Fibroblast of pulmonary artery (primary cell): ENCODE data around the gene FN3KRP.

Source experiments
- DNase-seq: peaks from one replicate; pipeline ENCODE4 v3.0.0-alpha.2; 2010; ENCODE audit warnings: low read depth
- H3K4me3 ChIP-seq: replicated peaks from 2 replicates; pipeline ENCODE4 v1.5.1; 2011; ENCODE audit warnings: low read depth, mild to moderate bottlenecking, control low read depth, low read length, moderate library complexity
- CTCF ChIP-seq: IDR thresholded peaks from 2 replicates; pipeline ENCODE4 v1.5.1; 2011; ENCODE audit warnings: mild to moderate bottlenecking, control low read depth, low read length, inconsistent platforms; ENCODE audit errors: missing control alignments

Gene FN3KRP

GRCh38 chr17:82683534-82683933, 33.0 kb upstream of the FN3KRP start:
- H3K4me3 ChIP-seq, result no peak overlapping the region
- DNase-seq, result no peak
- TF ChIP-seq CTCF, result no peak

- no peak overlapping the region for H3K4me3 ChIP-seq
These were observed 32.2 kb upstream of the FN3KRP start for GRCh38 chr17:82684228-82684841.

GRCh38 chr17:82685291-82685690, 31.2 kb upstream of the FN3KRP start:
- H3K4me3 ChIP-seq, result no peak overlapping the region
- no peak for TF ChIP-seq CTCF
- DNase-seq, result no peak

More at GRCh38 chr17:82684228-82684841, 32.2 kb upstream of the FN3KRP start:
- DNase-seq, result no peak
- no peak for TF ChIP-seq CTCF

GRCh38 chr17:82686366-82687324, 29.9 kb upstream of the FN3KRP start:
- DNase-seq, result no peak
- H3K4me3 ChIP-seq, result no peak overlapping the region
- TF ChIP-seq CTCF, result no peak

- no peak for DNase-seq
- no peak overlapping the region for H3K4me3 ChIP-seq
- no peak for TF ChIP-seq CTCF
These were observed 29.1 kb upstream of the FN3KRP start for GRCh38 chr17:82687375-82687861.

- DNase-seq, result no peak
- TF ChIP-seq CTCF, result no peak
These were observed 28.6 kb upstream of the FN3KRP start for GRCh38 chr17:82687871-82688270.

More at GRCh38 chr17:82687871-82688270, 28.6 kb upstream of the FN3KRP start:
- no peak overlapping the region for H3K4me3 ChIP-seq
